Measurements from ENCODE around the gene LPIN1. TPM values are rescaled to one million over a fixed set of nuclear protein-coding genes. Genes with fewer than 3 reads are reported as not detected.

LPIN1 gene
- polyA plus RNA-seq, 1 donor = 10.9 TPM

- no CpG with 5 or more reads among the region's 14 CpGs for WGBS (ENCODE audit: insufficient coverage, low lambda C conversion rate)
- Histone ChIP-seq H3K4me1 (ENCODE audit: control insufficient read depth, insufficient read depth, low read length) (no peaks in the 10 kb centered on the region), H3K27me3 (ENCODE audit: control insufficient read depth, insufficient read depth, low read length) (no peaks in the 10 kb centered on the region), H3K27ac (ENCODE audit: low read length) (no peak overlapping the region), H3K9me3 (ENCODE audit: control insufficient read depth, low read depth, low read length) (peaks cover 3% of the 10 kb centered on the region), H3K4me3 (ENCODE audit: low read length) (no peak overlapping the region), H3K36me3 (ENCODE audit: control insufficient read depth, insufficient read depth, low read length) (peaks cover 13% of the 10 kb centered on the region)
- no peak for DNase-seq
Observed at GRCh38 chr2:11762031-11762430, 15.6 kb downstream of the LPIN1 start.

GRCh38 chr2:11762799-11763461 lies 16.5 kb downstream of the LPIN1 start:
- Histone ChIP-seq H3K27me3 (ENCODE audit: control insufficient read depth, insufficient read depth, low read length) (no peaks in the 10 kb centered on the region), H3K4me1 (ENCODE audit: control insufficient read depth, insufficient read depth, low read length) (no peaks in the 10 kb centered on the region), H3K4me3 (ENCODE audit: low read length) (no peak overlapping the region), H3K36me3 (ENCODE audit: control insufficient read depth, insufficient read depth, low read length) (peaks cover 16% of the 10 kb centered on the region), H3K9me3 (ENCODE audit: control insufficient read depth, low read depth, low read length) (peaks cover 3% of the 10 kb centered on the region), H3K27ac (ENCODE audit: low read length) (no peak overlapping the region)
- no peak for DNase-seq
- no CpG with 5 or more reads among the region's 20 CpGs for WGBS (ENCODE audit: insufficient coverage, low lambda C conversion rate)

- Histone ChIP-seq H3K9me3 (ENCODE audit: control insufficient read depth, low read depth, low read length) (peaks cover 3% of the 10 kb centered on the region), H3K4me3 (ENCODE audit: low read length) (no peak overlapping the region), H3K4me1 (ENCODE audit: control insufficient read depth, insufficient read depth, low read length) (no peaks in the 10 kb centered on the region), H3K27ac (ENCODE audit: low read length) (no peak overlapping the region), H3K36me3 (ENCODE audit: control insufficient read depth, insufficient read depth, low read length) (peaks cover 19% of the 10 kb centered on the region), H3K27me3 (ENCODE audit: control insufficient read depth, insufficient read depth, low read length) (no peaks in the 10 kb centered on the region)
- peak in 1 of 2 donors; percentile 23 for DNase-seq
- WGBS (ENCODE audit: insufficient coverage, low lambda C conversion rate) = no CpG with 5 or more reads among the region's 4 CpGs
Observed at GRCh38 chr2:11764359-11764758, 17.9 kb downstream of the LPIN1 start.

- Histone ChIP-seq H3K27me3 (ENCODE audit: control insufficient read depth, insufficient read depth, low read length) (no peaks in the 10 kb centered on the region), H3K36me3 (ENCODE audit: control insufficient read depth, insufficient read depth, low read length) (peaks cover 21% of the 10 kb centered on the region), H3K4me1 (ENCODE audit: control insufficient read depth, insufficient read depth, low read length) (no peaks in the 10 kb centered on the region), H3K4me3 (ENCODE audit: low read length) (no peak overlapping the region), H3K9me3 (ENCODE audit: control insufficient read depth, low read depth, low read length) (peaks cover 3% of the 10 kb centered on the region), H3K27ac (ENCODE audit: low read length) (no peak overlapping the region)
- DNase-seq = no peak
- WGBS (ENCODE audit: insufficient coverage, low lambda C conversion rate) = no CpG with 5 or more reads among the region's 10 CpGs
Observed at GRCh38 chr2:11764920-11765319, 18.5 kb downstream of the LPIN1 start.

GRCh38 chr2:11765501-11765900 lies 19.1 kb downstream of the LPIN1 start:
- no peak overlapping the region for H3K4me3 ChIP-seq (ENCODE audit: low read length)
- no peak for DNase-seq
- no CpG with 5 or more reads among the region's 13 CpGs for WGBS (ENCODE audit: insufficient coverage, low lambda C conversion rate)

GRCh38 chr2:11766016-11766415 lies 19.6 kb downstream of the LPIN1 start:
- H3K27ac ChIP-seq (ENCODE audit: low read length) = no peak overlapping the region
- no peak for DNase-seq
- no peaks in the 10 kb centered on the region for H3K4me1 ChIP-seq (ENCODE audit: control insufficient read depth, insufficient read depth, low read length)
- H3K9me3 ChIP-seq (ENCODE audit: control insufficient read depth, low read depth, low read length) = no peaks in the 10 kb centered on the region
- no CpG with 5 or more reads among the region's 5 CpGs for WGBS (ENCODE audit: insufficient coverage, low lambda C conversion rate)
- H3K4me3 ChIP-seq (ENCODE audit: low read length) = no peak overlapping the region
- H3K36me3 ChIP-seq (ENCODE audit: control insufficient read depth, insufficient read depth, low read length) = peaks cover 21% of the 10 kb centered on the region
- H3K27me3 ChIP-seq (ENCODE audit: control insufficient read depth, insufficient read depth, low read length) = no peaks in the 10 kb centered on the region

More at GRCh38 chr2:11765501-11765900, 19.1 kb downstream of the LPIN1 start:
- no peaks in the 10 kb centered on the region for H3K27me3 ChIP-seq (ENCODE audit: control insufficient read depth, insufficient read depth, low read length)
- H3K27ac ChIP-seq (ENCODE audit: low read length) = no peak overlapping the region
- H3K36me3 ChIP-seq (ENCODE audit: control insufficient read depth, insufficient read depth, low read length) = peaks cover 21% of the 10 kb centered on the region
- no peaks in the 10 kb centered on the region for H3K4me1 ChIP-seq (ENCODE audit: control insufficient read depth, insufficient read depth, low read length)
- peaks cover 1% of the 10 kb centered on the region for H3K9me3 ChIP-seq (ENCODE audit: control insufficient read depth, low read depth, low read length)

- Histone ChIP-seq H3K27ac (ENCODE audit: low read length) (no peak overlapping the region), H3K27me3 (ENCODE audit: control insufficient read depth, insufficient read depth, low read length) (no peaks in the 10 kb centered on the region), H3K9me3 (ENCODE audit: control insufficient read depth, low read depth, low read length) (no peaks in the 10 kb centered on the region), H3K36me3 (ENCODE audit: control insufficient read depth, insufficient read depth, low read length) (peaks cover 34% of the 10 kb centered on the region), H3K4me1 (ENCODE audit: control insufficient read depth, insufficient read depth, low read length) (no peaks in the 10 kb centered on the region), H3K4me3 (ENCODE audit: low read length) (no peak overlapping the region)
- DNase-seq = no peak
- no CpG with 5 or more reads among the region's 7 CpGs for WGBS (ENCODE audit: insufficient coverage, low lambda C conversion rate)
Observed at GRCh38 chr2:11767779-11768178, 21.3 kb downstream of the LPIN1 start.

- no peak for DNase-seq
- 92% methylated on average over 2 of the region's 3 CpGs for WGBS (ENCODE audit: insufficient coverage, low lambda C conversion rate)
- Histone ChIP-seq H3K4me3 (ENCODE audit: low read length) (no peak overlapping the region), H3K9me3 (ENCODE audit: control insufficient read depth, low read depth, low read length) (no peaks in the 10 kb centered on the region), H3K27me3 (ENCODE audit: control insufficient read depth, insufficient read depth, low read length) (no peaks in the 10 kb centered on the region), H3K36me3 (ENCODE audit: control insufficient read depth, insufficient read depth, low read length) (peaks cover 43% of the 10 kb centered on the region), H3K4me1 (ENCODE audit: control insufficient read depth, insufficient read depth, low read length) (no peaks in the 10 kb centered on the region), H3K27ac (ENCODE audit: low read length) (no peak overlapping the region)
Observed at GRCh38 chr2:11768946-11769345, 22.5 kb downstream of the LPIN1 start.

GRCh38 chr2:11769516-11769915 lies 23.1 kb downstream of the LPIN1 start:
- peaks cover 48% of the 10 kb centered on the region for H3K36me3 ChIP-seq (ENCODE audit: control insufficient read depth, insufficient read depth, low read length)
- H3K9me3 ChIP-seq (ENCODE audit: control insufficient read depth, low read depth, low read length) = no peaks in the 10 kb centered on the region

GRCh38 chr2:11770531-11771188 lies 24.2 kb downstream of the LPIN1 start:
- WGBS (ENCODE audit: insufficient coverage, low lambda C conversion rate) = 84% methylated on average over 2 of the region's 6 CpGs
- Histone ChIP-seq H3K27ac (ENCODE audit: low read length) (no peak overlapping the region), H3K9me3 (ENCODE audit: control insufficient read depth, low read depth, low read length) (no peaks in the 10 kb centered on the region), H3K4me3 (ENCODE audit: low read length) (no peak overlapping the region), H3K27me3 (ENCODE audit: control insufficient read depth, insufficient read depth, low read length) (no peaks in the 10 kb centered on the region), H3K4me1 (ENCODE audit: control insufficient read depth, insufficient read depth, low read length) (no peaks in the 10 kb centered on the region), H3K36me3 (ENCODE audit: control insufficient read depth, insufficient read depth, low read length) (peaks cover 48% of the 10 kb centered on the region)
- no peak for DNase-seq

More at GRCh38 chr2:11769516-11769915, 23.1 kb downstream of the LPIN1 start:
- H3K4me1 ChIP-seq (ENCODE audit: control insufficient read depth, insufficient read depth, low read length) = no peaks in the 10 kb centered on the region
- WGBS (ENCODE audit: insufficient coverage, low lambda C conversion rate) = no CpG with 5 or more reads among the region's 3 CpGs
- H3K27ac ChIP-seq (ENCODE audit: low read length) = no peak overlapping the region
- H3K4me3 ChIP-seq (ENCODE audit: low read length) = no peak overlapping the region
- H3K27me3 ChIP-seq (ENCODE audit: control insufficient read depth, insufficient read depth, low read length) = no peaks in the 10 kb centered on the region
- no peak for DNase-seq
